IPS-15b (cell line): ENCODE results near the gene SLC24A3.

Source experiments
- H3K27me3 ChIP-seq: one replicate; pipeline ENCODE4 v1.6.1; 2013; ENCODE audit warnings: low read length; ENCODE audit not compliant: control insufficient read depth, insufficient read depth
- H3K36me3 ChIP-seq: one replicate; pipeline ENCODE4 v1.6.1; 2013; ENCODE audit warnings: low read length; ENCODE audit not compliant: control insufficient read depth, insufficient read depth
- H3K4me1 ChIP-seq: one replicate; pipeline ENCODE4 v1.6.1; 2013; ENCODE audit warnings: mild to moderate bottlenecking, low read length; ENCODE audit not compliant: control insufficient read depth, insufficient read depth
- H3K4me3 ChIP-seq: one replicate; pipeline ENCODE4 v1.5.1; 2013; ENCODE audit warnings: low read depth, low read length
- H3K9ac ChIP-seq: one replicate; pipeline ENCODE4 v1.6.1; 2013; ENCODE audit warnings: low read depth, mild to moderate bottlenecking, low read length
- H3K9me3 ChIP-seq: one replicate; pipeline ENCODE4 v1.6.1; 2013; ENCODE audit warnings: mild to moderate bottlenecking, low read length; ENCODE audit not compliant: control insufficient read depth, insufficient read depth

The SLC24A3 gene

DNA sequence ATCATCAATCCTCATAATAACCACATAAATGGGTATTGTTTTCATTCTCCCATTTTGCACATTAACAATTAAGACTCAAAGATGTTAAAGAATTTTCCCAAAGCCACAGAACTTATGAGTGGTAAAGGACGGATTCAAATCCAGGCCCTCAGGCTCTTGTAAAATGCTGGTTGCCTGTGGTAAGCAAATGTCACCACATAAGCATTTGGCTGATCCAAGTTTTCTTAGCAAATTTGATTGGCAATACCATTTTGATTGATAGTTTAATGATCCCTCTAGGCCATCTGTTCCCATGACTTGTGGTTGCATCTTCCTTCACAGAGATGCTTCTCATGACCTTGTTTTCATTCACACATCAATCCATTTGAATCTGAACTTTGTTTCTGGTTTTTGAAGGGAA, 293.6 kb downstream of the SLC24A3 start:
- H3K4me1 ChIP-seq, result no peaks in the 10 kb centered on the region
- no peaks in the 10 kb centered on the region for H3K36me3 ChIP-seq
- no peak overlapping the region for H3K4me3 ChIP-seq
- H3K27me3 ChIP-seq, result no peaks in the 10 kb centered on the region
- H3K9me3 ChIP-seq, result no peaks in the 10 kb centered on the region
- no peak overlapping the region for H3K9ac ChIP-seq

DNA sequence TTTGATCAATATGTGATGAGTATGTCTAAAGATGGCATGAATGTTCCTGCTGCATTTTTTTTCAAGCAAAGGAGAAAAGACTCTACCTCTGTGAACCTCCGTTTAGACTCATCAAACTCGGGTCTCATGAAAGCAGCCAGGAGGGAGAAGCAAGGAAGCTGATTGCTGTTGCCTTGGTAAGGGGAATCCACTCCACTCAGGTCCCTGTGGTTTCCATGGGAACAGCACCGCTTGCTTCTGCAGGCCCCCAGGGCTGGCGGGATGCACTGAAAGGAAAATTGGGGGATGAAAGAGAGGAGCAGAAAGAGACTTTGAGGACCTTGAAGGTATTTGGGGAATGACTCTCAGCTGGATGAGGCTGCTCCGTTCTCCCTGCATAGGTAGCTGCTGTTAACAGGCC, 296.0 kb downstream of the SLC24A3 start:
- Histone ChIP-seq H3K4me1 (no peaks in the 10 kb centered on the region), H3K9me3 (no peaks in the 10 kb centered on the region), H3K36me3 (no peaks in the 10 kb centered on the region), H3K4me3 (no peak overlapping the region), H3K27me3 (no peaks in the 10 kb centered on the region), H3K9ac (no peak overlapping the region)

DNA sequence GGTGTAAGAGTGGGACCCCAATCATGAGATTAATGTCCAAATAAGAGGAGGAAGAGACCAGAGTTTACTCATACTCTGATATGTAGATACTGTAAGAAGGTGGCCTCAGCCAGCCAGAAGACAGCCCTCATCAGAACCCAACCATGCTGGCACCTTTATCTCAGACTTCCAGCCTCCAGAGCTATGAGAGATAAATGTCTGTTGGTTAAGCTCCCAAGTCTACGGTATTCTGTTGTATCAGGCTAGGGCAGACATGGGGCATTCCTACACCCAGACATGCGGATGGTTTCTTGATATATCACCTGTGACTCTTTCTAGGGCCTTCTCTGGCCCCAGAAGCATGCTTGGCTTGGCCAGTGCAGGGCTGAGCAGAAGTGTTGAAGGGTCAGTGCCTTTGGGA, 298.2 kb downstream of the SLC24A3 start:
- Histone ChIP-seq H3K36me3 (no peaks in the 10 kb centered on the region), H3K4me3 (no peak overlapping the region), H3K4me1 (no peaks in the 10 kb centered on the region), H3K27me3 (no peaks in the 10 kb centered on the region), H3K9me3 (no peaks in the 10 kb centered on the region), H3K9ac (no peak overlapping the region)

DNA sequence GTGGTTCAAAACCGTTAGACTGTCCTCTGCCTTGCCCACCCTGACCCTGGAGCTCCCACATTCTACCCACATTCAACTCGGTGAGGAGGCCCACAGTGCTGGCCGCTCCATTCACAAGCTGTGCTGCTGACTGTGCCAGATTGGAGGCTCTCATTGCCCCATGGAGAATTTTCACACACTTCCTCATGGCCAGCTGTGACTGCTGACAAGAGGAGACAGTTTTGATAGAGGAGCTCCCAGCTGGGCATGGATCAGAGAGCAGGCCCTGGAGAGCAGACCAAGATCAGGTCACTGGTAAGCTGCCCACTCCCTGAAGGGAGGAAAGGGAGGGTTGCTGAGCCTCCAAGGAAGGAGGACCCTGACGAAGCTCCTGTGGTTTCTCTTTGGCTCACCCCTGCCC, 299.5 kb downstream of the SLC24A3 start:
- no peaks in the 10 kb centered on the region for H3K4me1 ChIP-seq
- no peaks in the 10 kb centered on the region for H3K9me3 ChIP-seq
- no peak overlapping the region for H3K4me3 ChIP-seq
- no peaks in the 10 kb centered on the region for H3K36me3 ChIP-seq
- no peaks in the 10 kb centered on the region for H3K27me3 ChIP-seq
- H3K9ac ChIP-seq, result no peak overlapping the region

DNA sequence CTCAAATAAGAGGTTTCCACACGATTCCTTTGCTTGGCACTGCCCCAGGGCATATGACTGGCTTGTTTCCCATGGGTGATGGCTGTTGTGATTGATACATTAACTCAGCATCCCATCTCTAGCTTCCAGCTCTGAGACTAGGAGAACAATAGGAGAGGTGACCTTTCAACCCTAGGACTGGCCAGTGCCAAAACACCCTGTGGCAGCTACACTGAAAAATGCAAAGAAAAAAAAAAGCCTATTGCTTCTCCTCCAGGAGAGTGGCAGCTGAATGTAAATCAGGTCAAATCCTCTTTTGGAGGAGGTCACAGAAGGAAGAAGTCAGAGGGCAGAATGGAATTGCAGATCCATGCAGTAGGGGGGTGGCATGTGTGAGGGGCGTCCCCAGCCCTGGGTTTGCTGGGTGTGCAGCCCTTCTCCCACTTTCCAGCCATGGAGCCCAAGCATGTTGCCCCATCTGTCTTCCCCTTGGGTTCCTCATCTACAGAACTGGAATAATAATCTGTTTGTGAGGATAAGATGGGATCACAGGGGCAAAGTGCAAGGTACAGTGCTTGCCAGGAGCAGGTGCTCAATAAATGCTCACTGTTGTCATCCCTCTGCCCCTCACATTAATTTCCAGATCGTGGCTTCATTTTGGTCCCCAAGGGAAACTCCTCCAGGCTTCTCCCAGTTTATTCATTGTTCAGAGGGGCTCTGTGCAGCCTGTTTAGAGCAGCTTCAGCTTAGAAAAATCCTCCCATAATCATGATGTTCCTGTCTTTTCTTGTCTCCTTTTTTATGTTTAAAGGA, 300.6 kb downstream of the SLC24A3 start:
- H3K4me3 ChIP-seq, result no peak overlapping the region
- H3K9me3 ChIP-seq, result no peaks in the 10 kb centered on the region
- H3K27me3 ChIP-seq, result no peaks in the 10 kb centered on the region
- no peaks in the 10 kb centered on the region for H3K4me1 ChIP-seq
- H3K9ac ChIP-seq, result no peak overlapping the region
- H3K36me3 ChIP-seq, result no peaks in the 10 kb centered on the region

DNA sequence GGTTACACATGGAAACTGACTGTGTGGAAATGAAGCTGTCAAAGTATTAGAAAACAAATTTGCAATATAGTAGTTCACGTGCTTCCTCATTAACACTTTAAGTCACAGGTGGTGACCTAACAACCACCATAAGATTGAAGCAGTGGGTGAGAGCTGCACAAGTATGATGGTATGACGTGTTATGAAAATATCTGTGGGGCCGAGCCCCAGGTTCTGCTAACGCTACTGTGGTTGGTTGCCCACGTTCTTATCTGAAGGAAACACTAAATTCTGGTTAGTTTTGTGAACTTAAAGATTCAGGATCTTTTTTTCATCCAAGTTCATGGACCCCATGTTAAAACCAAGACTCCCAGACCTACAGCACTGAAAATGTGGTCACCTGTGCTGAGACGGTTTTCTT, 302.6 kb downstream of the SLC24A3 start:
- H3K27me3 ChIP-seq, result no peaks in the 10 kb centered on the region
- H3K4me3 ChIP-seq, result no peak overlapping the region
- H3K9ac ChIP-seq, result no peak overlapping the region
- H3K36me3 ChIP-seq, result no peaks in the 10 kb centered on the region
- no peaks in the 10 kb centered on the region for H3K9me3 ChIP-seq
- H3K4me1 ChIP-seq, result no peaks in the 10 kb centered on the region

DNA sequence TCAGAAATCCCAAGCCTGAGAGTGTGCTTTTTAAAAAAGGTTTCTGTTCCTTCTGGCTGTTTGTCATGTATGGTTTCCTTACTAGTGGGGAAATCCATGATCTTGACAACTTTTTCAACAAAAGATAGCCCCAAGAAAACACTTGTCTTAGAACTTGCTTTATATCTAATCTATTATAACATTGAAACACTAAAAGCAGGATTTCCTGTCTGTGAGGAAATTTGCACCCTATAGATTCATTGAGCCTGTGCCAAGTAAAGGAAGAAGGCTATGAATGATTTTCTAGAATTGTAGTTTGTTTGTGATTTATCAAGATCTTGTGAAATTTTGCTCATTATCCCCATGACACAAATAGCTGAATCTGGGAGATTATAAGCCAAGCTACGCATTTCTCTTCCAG, 307.0 kb downstream of the SLC24A3 start:
- H3K27me3 ChIP-seq, result no peaks in the 10 kb centered on the region
- H3K36me3 ChIP-seq, result no peaks in the 10 kb centered on the region

DNA sequence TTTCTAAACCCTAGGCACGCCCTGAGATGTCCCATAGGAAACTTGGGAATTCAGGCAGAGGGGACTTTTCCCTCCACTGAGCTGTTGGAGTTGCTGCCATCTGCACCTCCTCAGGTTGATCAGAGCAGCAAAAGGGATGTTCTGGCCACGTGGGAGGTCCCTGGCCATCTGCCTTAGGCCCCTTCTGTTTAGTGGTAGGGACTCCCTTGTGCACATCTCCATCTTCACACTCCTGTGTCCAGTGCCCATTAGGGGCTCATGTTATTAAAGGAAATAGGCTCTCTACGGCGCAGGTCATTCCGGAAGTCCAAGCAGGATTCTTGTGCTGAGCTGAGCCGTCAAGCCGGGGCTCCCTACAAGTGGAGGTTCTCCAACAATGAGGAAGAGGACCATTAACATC, 307.8 kb downstream of the SLC24A3 start:
- Histone ChIP-seq H3K4me1 (no peaks in the 10 kb centered on the region), H3K27me3 (no peaks in the 10 kb centered on the region), H3K9me3 (no peaks in the 10 kb centered on the region), H3K36me3 (no peaks in the 10 kb centered on the region), H3K4me3 (no peak overlapping the region), H3K9ac (no peak overlapping the region)

More for the DNA sequence above, 307.0 kb downstream of the SLC24A3 start:
- H3K4me1 ChIP-seq, result no peaks in the 10 kb centered on the region
- H3K9ac ChIP-seq, result no peak overlapping the region
- H3K4me3 ChIP-seq, result no peak overlapping the region
- H3K9me3 ChIP-seq, result no peaks in the 10 kb centered on the region

DNA sequence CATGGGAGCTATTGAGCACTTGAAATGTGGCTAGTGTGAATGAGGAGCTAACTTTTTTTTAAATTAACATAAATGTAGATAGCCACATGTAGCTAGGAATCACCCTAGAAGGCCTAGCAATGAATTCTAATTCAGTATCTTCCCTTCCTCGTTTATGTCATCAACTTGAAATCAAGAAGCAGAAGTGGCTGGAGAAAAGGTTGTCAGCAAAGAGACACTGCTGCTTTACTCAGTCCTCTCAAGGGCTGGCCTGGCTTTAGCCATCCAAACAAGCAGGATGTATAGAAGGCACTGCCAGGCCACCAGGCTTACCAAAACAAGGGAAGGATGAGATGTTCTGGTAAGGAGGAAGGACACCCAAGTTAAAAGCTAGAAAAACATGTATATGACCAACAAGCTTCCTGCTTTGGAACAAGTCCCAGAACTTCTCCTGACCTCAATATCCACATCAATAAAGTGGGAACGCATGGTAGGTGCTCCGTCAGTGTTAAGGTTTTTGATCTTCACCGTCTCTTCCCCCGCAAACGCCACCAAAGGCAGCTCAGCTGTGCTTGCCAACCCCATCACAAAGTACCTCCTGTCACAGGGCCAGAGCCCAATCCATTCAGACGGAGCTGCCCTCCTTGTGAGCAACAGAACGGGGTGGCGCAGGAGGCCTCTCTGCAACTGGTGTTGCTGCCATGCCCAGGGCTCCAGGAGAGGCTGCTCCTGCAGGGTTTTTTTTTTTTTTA, 309.8 kb downstream of the SLC24A3 start:
- H3K36me3 ChIP-seq, result no peaks in the 10 kb centered on the region
- H3K9ac ChIP-seq, result no peak overlapping the region
- no peaks in the 10 kb centered on the region for H3K27me3 ChIP-seq
- no peak overlapping the region for H3K4me3 ChIP-seq
- H3K9me3 ChIP-seq, result no peaks in the 10 kb centered on the region
- no peaks in the 10 kb centered on the region for H3K4me1 ChIP-seq

DNA sequence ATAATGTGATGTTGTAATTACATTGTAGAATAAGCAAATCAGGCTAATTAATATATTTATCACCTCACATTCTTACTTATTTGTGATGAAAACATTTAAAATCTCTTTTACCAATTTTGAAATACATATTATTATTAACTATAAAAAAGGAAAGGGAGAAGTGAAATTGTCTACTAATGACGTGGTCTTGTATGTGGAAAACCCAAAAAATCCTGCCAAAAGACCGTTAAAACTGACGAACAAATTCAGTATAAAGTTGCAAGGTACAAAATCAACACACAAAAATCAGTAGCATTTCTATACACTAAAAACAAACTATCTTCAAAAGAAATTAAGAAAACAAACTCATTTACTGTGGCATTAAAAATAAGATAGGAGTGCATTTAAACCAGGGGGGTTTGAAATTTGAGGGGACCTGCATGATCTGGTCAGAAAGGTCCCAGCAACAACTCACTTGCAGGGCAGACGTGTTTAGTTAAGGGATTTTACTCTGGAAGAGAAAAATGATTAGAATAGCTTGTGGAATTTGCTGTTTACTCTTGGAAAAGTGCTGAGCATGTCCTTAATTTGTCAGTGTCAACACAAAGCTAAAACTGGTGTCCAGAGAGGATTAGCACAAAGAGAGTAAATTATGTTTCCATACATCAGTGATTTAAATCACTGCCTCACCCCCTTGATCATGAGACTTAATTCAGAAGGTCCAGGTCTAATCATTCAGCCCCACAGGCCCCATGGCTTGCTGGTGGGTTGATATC, 310.6 kb downstream of the SLC24A3 start:
- Histone ChIP-seq H3K4me1 (no peaks in the 10 kb centered on the region), H3K9me3 (no peaks in the 10 kb centered on the region), H3K9ac (no peak overlapping the region), H3K36me3 (no peaks in the 10 kb centered on the region), H3K4me3 (no peak overlapping the region), H3K27me3 (no peaks in the 10 kb centered on the region)

DNA sequence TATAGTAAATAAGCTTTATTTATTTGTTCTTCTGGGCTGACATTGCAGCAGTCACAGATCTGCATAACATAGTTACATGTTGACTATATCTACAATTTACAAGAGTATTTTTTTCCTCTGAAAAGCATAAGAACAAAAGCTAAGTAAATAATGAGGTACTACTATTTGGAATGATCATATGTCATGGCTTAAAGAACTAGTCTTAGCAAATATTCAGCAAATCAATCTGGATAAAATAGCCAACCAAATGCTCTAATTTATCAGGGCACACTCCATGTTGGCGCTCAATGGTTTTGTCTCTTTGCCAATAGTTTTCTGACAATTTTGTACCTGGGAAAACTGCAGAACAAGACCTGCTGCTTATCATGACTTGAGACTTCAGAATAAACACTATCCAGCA, 312.2 kb downstream of the SLC24A3 start:
- Histone ChIP-seq H3K4me1 (no peaks in the 10 kb centered on the region), H3K27me3 (no peaks in the 10 kb centered on the region), H3K9ac (no peak overlapping the region), H3K4me3 (no peak overlapping the region), H3K36me3 (no peaks in the 10 kb centered on the region), H3K9me3 (no peaks in the 10 kb centered on the region)
